Measurements from ENCODE around the gene SIGLEC10.

GRCh38 chr19:51462276-51462675 lies 44.8 kb upstream of the SIGLEC10 start:
- TF ChIP-seq, protein P1, sequence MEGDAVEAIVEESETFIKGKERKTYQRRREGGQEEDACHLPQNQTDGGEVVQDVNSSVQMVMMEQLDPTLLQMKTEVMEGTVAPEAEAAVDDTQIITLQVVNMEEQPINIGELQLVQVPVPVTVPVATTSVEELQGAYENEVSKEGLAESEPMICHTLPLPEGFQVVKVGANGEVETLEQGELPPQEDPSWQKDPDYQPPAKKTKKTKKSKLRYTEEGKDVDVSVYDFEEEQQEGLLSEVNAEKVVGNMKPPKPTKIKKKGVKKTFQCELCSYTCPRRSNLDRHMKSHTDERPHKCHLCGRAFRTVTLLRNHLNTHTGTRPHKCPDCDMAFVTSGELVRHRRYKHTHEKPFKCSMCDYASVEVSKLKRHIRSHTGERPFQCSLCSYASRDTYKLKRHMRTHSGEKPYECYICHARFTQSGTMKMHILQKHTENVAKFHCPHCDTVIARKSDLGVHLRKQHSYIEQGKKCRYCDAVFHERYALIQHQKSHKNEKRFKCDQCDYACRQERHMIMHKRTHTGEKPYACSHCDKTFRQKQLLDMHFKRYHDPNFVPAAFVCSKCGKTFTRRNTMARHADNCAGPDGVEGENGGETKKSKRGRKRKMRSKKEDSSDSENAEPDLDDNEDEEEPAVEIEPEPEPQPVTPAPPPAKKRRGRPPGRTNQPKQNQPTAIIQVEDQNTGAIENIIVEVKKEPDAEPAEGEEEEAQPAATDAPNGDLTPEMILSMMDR (IDR thresholded peaks at IDR 0.05 in 8 of 11, conservative IDR thresholded peaks at IDR 0.05 in 3 of 11) = no peak
- TF ChIP-seq POLR2A (IDR thresholded peaks at IDR 0.05) = no peak
- TF ChIP-seq POLR2AphosphoS5 (IDR thresholded peaks at IDR 0.05) = no peak
